IMR-90 (cell line): ENCODE data around the gene KRT33A. TPM values are rescaled to one million over a fixed set of nuclear protein-coding genes. Genes with fewer than 3 reads are reported as not detected.

Experiments used
- ATAC-seq: fragments of 200-7000 bp; cut with Tn5 transposase; 2 replicates; pipeline ENCODE4 v1.9.1; 2020; ENCODE audit warnings: low read depth, mild to moderate bottlenecking, moderate library complexity
- BruUV-seq: library from RNA; stranded (reverse); fragments of 400-500 nt; replicated peaks from 2 replicates; lab custom pipeline; 2021; lab: Mats Ljungman, UMichigan
- CTCF ChIA-PET: fragments of 300-600 bp; formaldehyde crosslinking; extraction: SDS; loops from one replicate; lab custom pipeline; 2021; ENCODE audit warnings: antibody characterized with exemption; lab: Yijun Ruan, JAX
- POLR2A ChIA-PET: fragments of 300-600 bp; sonication (Branson Sonifier 250); formaldehyde crosslinking; loops from one replicate; lab custom pipeline; 2022; ENCODE audit warnings: antibody characterized with exemption; ENCODE audit not compliant: unreplicated experiment; lab: Charles Lee
- DNase-seq: peaks from one replicate; pipeline ENCODE4 v3.0.0; 2013
- H2AFZ ChIP-seq: replicated peaks from 2 replicates; pipeline ENCODE3; 2013; ENCODE audit warnings: low read length, mild to moderate bottlenecking; ENCODE audit not compliant: poor library complexity
- H2AK5ac ChIP-seq: 2 replicates; pipeline ENCODE4 v1.6.1; 2013; ENCODE audit warnings: low read depth, low read length, inconsistent platforms
- H2AK9ac ChIP-seq: replicated peaks from 2 replicates; pipeline ENCODE3; 2013; ENCODE audit warnings: mild to moderate bottlenecking, low read depth, low read length, moderate library complexity; ENCODE audit not compliant: poor library complexity
- H2BK120ac ChIP-seq: 2 replicates; pipeline ENCODE4 v1.6.1; 2013; ENCODE audit warnings: low read depth, low read length, inconsistent platforms
- H2BK15ac ChIP-seq: 3 replicates; pipeline ENCODE4 v1.6.1; 2013; ENCODE audit warnings: low read depth, low read length, inconsistent platforms
- H2BK20ac ChIP-seq: 2 replicates; pipeline ENCODE4 v1.6.1; 2013; ENCODE audit warnings: low read depth, mild to moderate bottlenecking, inconsistent platforms, low read length, moderate library complexity
- H2BK5ac ChIP-seq: 2 replicates; pipeline ENCODE4 v1.6.1; 2013; ENCODE audit warnings: mild to moderate bottlenecking, low read depth, low read length, inconsistent platforms; ENCODE audit not compliant: poor library complexity, severe bottlenecking
- H3K14ac ChIP-seq: replicated peaks from 2 replicates; pipeline ENCODE4 v1.6.1; 2013; ENCODE audit warnings: low read depth, low read length, inconsistent platforms
- H3K18ac ChIP-seq: 2 replicates; pipeline ENCODE4 v1.6.1; 2013; ENCODE audit warnings: low read depth, low read length, control low read depth
- H3K23ac ChIP-seq: 2 replicates; pipeline ENCODE4 v1.6.1; 2013; ENCODE audit warnings: low read depth, low read length, inconsistent platforms
- H3K27ac ChIP-seq: 2 replicates; pipeline ENCODE4 v1.5.1; 2013; ENCODE audit warnings: mild to moderate bottlenecking, control low read depth, low read length; ENCODE audit not compliant: insufficient read depth
- H3K27me3 ChIP-seq: 2 replicates; pipeline ENCODE4 v1.6.1; 2013; ENCODE audit warnings: low read length; ENCODE audit not compliant: control insufficient read depth, insufficient read depth
- H3K36me3 ChIP-seq: 2 replicates; pipeline ENCODE4 v1.6.1; 2013; ENCODE audit warnings: low read length, mixed read lengths; ENCODE audit not compliant: control insufficient read depth, insufficient read depth
- H3K4ac ChIP-seq: 2 replicates; pipeline ENCODE4 v1.6.1; 2013; ENCODE audit warnings: low read depth, low read length, inconsistent platforms
- H3K4me1 ChIP-seq: 2 replicates; pipeline ENCODE4 v1.6.1; 2013; ENCODE audit warnings: low read length, mixed read lengths; ENCODE audit not compliant: control insufficient read depth, insufficient read depth
- H3K4me2 ChIP-seq: 2 replicates; pipeline ENCODE4 v1.6.1; 2013; ENCODE audit warnings: low read depth, mild to moderate bottlenecking, control low read depth, low read length, moderate library complexity
- H3K4me3 ChIP-seq: 2 replicates; pipeline ENCODE4 v1.5.1; 2013; ENCODE audit warnings: low read depth, mild to moderate bottlenecking, control low read depth, low read length, moderate library complexity; ENCODE audit not compliant: insufficient read depth
- H3K56ac ChIP-seq: 2 replicates; pipeline ENCODE4 v1.6.1; 2013; ENCODE audit warnings: low read length, inconsistent platforms; ENCODE audit not compliant: insufficient read depth; ENCODE audit errors: extremely low read depth
- H3K79me1 ChIP-seq, 2 experiments: 2 replicates each; pipeline ENCODE4 v1.6.1; 2013; ENCODE audit warnings: low read length in 2 of 2, inconsistent platforms in 1 of 2, low read depth in 1 of 2
- H3K9ac ChIP-seq: 2 replicates; pipeline ENCODE4 v1.6.1; 2013; ENCODE audit warnings: low read depth, low read length, control low read depth
- H3K9me1 ChIP-seq: 2 replicates; pipeline ENCODE4 v1.6.1; 2013; ENCODE audit warnings: low read length, inconsistent platforms; ENCODE audit not compliant: insufficient read depth
- H3K9me3 ChIP-seq: 2 replicates; pipeline ENCODE4 v1.6.1; 2013; ENCODE audit warnings: low read length; ENCODE audit not compliant: control insufficient read depth, insufficient read depth
- H4K20me1 ChIP-seq: 2 replicates; pipeline ENCODE4 v1.6.1; 2013; ENCODE audit warnings: low read length, inconsistent platforms; ENCODE audit not compliant: insufficient read depth
- H4K5ac ChIP-seq: 2 replicates; pipeline ENCODE4 v1.6.1; 2013; ENCODE audit warnings: mild to moderate bottlenecking, low read depth, low read length, control low read depth
- H4K8ac ChIP-seq, 2 experiments: 2 replicates each; pipeline ENCODE4 v1.6.1; 2013; ENCODE audit warnings: low read depth in 2 of 2, low read length in 2 of 2, control low read depth in 1 of 2, inconsistent platforms in 1 of 2
- H4K91ac ChIP-seq: 2 replicates; pipeline ENCODE4 v1.6.1; 2013; ENCODE audit warnings: low read depth, low read length, inconsistent platforms; ENCODE audit not compliant: insufficient read depth
- BHLHE40 ChIP-seq: fragments of 150-350 bp; IDR thresholded peaks from 2 replicates; pipeline ENCODE4 v1.6.1; 2016; ENCODE audit warnings: mild to moderate bottlenecking, low read depth, low read length
- MXI1 ChIP-seq: IDR thresholded peaks from 2 replicates; pipeline ENCODE4 v1.6.1; 2012; ENCODE audit warnings: low read depth, mild to moderate bottlenecking, low read length, moderate library complexity, borderline replicate concordance
- RAD21 ChIP-seq: IDR thresholded peaks from 2 replicates; pipeline ENCODE4 v1.6.1; 2012; ENCODE audit warnings: low read length, improper control_type of control experiment
- SMC3 ChIP-seq: fragments of 150-350 bp; IDR thresholded peaks from 2 replicates; pipeline ENCODE4 v1.6.1; 2016; ENCODE audit warnings: low read depth, mild to moderate bottlenecking, antibody characterized with exemption, low read length, moderate library complexity
- WGBS, 2 experiments: methylation state at CpG; one replicate each; pipeline versions ENCODE4 v1.1.5 to v1.1.7; 2013; ENCODE audit warnings: missing lambda C conversion rate in 2 of 2; ENCODE audit not compliant: insufficient read length in 1 of 2; ENCODE audit errors: extremely low coverage in 2 of 2; 5-methylcytosine and 5-hydroxymethylcytosine counted together
- dilution Hi-C: fragments of 300-500 bp; cut with HindIII; formaldehyde crosslinking; loops from one replicate; pipeline ENCODE4 v1.14.3; 2018; ENCODE audit warnings: low sequenced_read_pairs; ENCODE audit not compliant: unreplicated experiment
- in situ Hi-C: fragments of 300-500 bp; cut with MboI; formaldehyde crosslinking; loops from 3 replicates; pipeline ENCODE4 v1.14.3; 2019; ENCODE audit warnings: low sequenced_read_pairs, inconsistent platforms, mixed read lengths
- intact Hi-C: fragments of 100-400 bp; cut with micrococcal nuclease; formaldehyde crosslinking; loops from 2 replicates; pipeline ENCODE4 v1.10.0; 2022
- polyA plus RNA-seq, 3 experiments: library from polyadenylated mRNA; depleted of rRNA; stranded (reverse); fragments of >200 nt; gene quantifications; 2 replicates each; pipeline ENCODE4 v1.2.3, GENCODE V29; 2012; ENCODE audit warnings: low replicate concordance in 1 of 3
- total RNA-seq: library from RNA; depleted of rRNA; stranded (reverse); fragments of >200 nt; gene quantifications from 2 replicates; pipeline ENCODE4 v1.2.3, GENCODE V29; 2012

The KRT33A gene
- total and polyA plus RNA-seq, 2 of the 4 experiments (the other 2 are of a cell fraction) = not detected

DNA sequence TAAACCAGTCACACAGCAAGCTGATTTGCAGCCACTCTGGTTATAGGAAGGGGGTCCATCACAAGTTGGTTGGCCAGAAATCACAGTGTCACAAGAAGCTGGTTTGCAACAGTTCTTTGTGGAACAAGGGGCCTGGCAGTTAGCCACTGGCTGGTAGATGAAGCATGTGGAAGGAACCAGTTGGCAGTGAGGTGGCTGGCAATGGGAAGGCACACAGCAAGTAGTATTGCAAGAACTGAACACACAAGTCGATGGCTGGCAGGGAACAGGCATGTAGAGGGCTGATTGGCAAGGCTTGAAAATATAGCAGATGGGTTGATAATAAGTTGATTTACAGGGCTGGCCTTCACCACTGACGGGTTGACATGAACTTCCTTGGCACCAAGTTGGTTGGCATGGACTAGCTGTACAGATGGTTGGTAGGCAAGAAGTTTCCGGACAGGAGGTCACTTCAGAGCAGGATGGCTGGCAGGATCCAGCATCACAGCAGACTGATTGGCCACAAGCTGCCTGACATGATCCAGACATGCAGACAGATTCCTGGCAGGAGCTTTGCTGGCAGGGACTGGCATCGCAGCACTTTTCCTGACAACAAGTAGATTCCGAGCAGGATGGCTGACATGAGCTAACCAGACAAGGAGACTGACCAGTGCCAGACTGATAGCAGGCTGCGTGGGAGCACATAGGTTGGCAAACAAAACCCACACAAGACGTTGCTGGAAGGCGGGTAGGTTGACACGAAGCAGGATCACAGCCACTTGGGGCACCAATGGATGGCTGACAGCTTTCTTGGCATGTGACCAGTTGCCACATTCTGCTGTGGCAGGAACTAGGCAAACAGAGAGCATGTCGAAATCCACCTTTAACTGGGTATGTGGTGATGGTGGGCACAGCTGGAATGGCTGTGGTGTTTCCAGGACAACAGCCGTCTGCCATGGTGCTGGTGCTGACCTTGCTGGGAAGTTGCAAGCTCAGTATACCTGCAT is 48.4 kb downstream of the KRT33A start, which contains the start of gene KRTAP29-1:
Gene KRTAP29-1, minus strand, starts transcription at position 936 of the 986 bp plus-strand sequence. Its CDS starts 0 bp downstream, at position 936.
- no peaks in the 10 kb centered on the region for H3K9me3 ChIP-seq
- in situ Hi-C loops = no loop called here
- dilution Hi-C loops = no loop called here
- H3K27me3 ChIP-seq = peaks cover 2% of the 10 kb centered on the region; the same call in 1 of the 2 replicates
- H3K4me2 ChIP-seq = no peak within 1 kb of the TSS
- no peak within 1 kb of the TSS for H2BK20ac ChIP-seq
- DNase-seq (no peak), ATAC-seq (no peak)
- ChIA-PET CTCF (no interaction called here), POLR2A (no interaction called here)
- H3K23ac ChIP-seq = no peak within 1 kb of the TSS
- H2AK9ac ChIP-seq = no peak within 1 kb of the TSS
- TF ChIP-seq BHLHE40 = no peak
- TF ChIP-seq SMC3 = no peak
- TF ChIP-seq MXI1 = no peak
- TF ChIP-seq RAD21 = no peak
- H4K91ac ChIP-seq = no peak within 1 kb of the TSS
- H4K8ac ChIP-seq = no peak within 1 kb of the TSS
- H2BK15ac ChIP-seq = no peak within 1 kb of the TSS
- H3K4ac ChIP-seq = peak within 1 kb of the TSS; percentile 27; the same call in 1 of the 2 replicates
- no peaks in the 10 kb centered on the region for H3K36me3 ChIP-seq
- H3K4me1 ChIP-seq = no peaks in the 10 kb centered on the region
- H3K9ac ChIP-seq = no peak within 1 kb of the TSS
- 47% methylated on average over 7 of the region's 11 CpGs; no CpG with 5 or more reads in 1 of the 2 experiments for WGBS, 2 experiments
- H3K4me3 ChIP-seq = no peak within 1 kb of the TSS
- no peaks in the 10 kb centered on the region for H4K20me1 ChIP-seq
- no peak within 1 kb of the TSS for H2BK5ac ChIP-seq
- no peak within 1 kb of the TSS for H3K18ac ChIP-seq
- intact Hi-C loops = no loop called here
- BruUV-seq = no TSS peak
- H2BK120ac ChIP-seq = no peak within 1 kb of the TSS
- peaks cover 5% of the 10 kb centered on the region; the same call in 1 of the 2 replicates for H3K9me1 ChIP-seq
- 0 out of 2 replicates have a peak within 1 kb of the TSS, but pooled peaks have one; percentile 4 for H2AK5ac ChIP-seq
- H4K5ac ChIP-seq = no peak within 1 kb of the TSS
- no peak within 1 kb of the TSS for H3K14ac ChIP-seq
- no peak within 1 kb of the TSS for H3K56ac ChIP-seq
- H3K79me1 ChIP-seq = no peaks in the 10 kb centered on the region
- H2AFZ ChIP-seq = peak within 1 kb of the TSS; percentile 47
- H3K27ac ChIP-seq = no peak within 1 kb of the TSS
